Non-pigmented ciliary epithelial cell (primary cell): ENCODE measurements around the gene CDH4.
"Not testable (repeated sequence)": the region's sequence is repeated elsewhere in the genome, so short reads cannot be mapped to it uniquely, and the experiment has no call there.

Experiments used
- DNase-seq: peaks from one replicate; pipeline ENCODE4 v3.0.0-alpha.2; 2010; ENCODE audit warnings: low read depth

CDH4 gene

GRCh38 chr20:61419010-61419409 is 166.9 kb downstream of the CDH4 start:
- DNase-seq: no peak

- DNase-seq: no peak
These were observed 167.4 kb downstream of the CDH4 start for GRCh38 chr20:61419501-61419900.

- DNase-seq: no peak
These were observed 168.0 kb downstream of the CDH4 start for GRCh38 chr20:61420056-61420455.

- no peak for DNase-seq
These were observed 168.7 kb downstream of the CDH4 start for GRCh38 chr20:61420781-61421180.

GRCh38 chr20:61422636-61423425 is 170.8 kb downstream of the CDH4 start:
- no peak for DNase-seq

- no peak for DNase-seq
These were observed 172.1 kb downstream of the CDH4 start for GRCh38 chr20:61424011-61424627.

GRCh38 chr20:61424628-61425420 is 172.8 kb downstream of the CDH4 start:
- no peak for DNase-seq

- DNase-seq: not testable (repeated sequence)
These were observed 173.5 kb downstream of the CDH4 start for GRCh38 chr20:61425541-61425991.

- no peak for DNase-seq
These were observed 174.3 kb downstream of the CDH4 start for GRCh38 chr20:61426352-61426751.

- DNase-seq: no peak
These were observed 177.6 kb downstream of the CDH4 start for GRCh38 chr20:61429458-61430227.

GRCh38 chr20:61430228-61430624 is 178.2 kb downstream of the CDH4 start:
- no peak for DNase-seq

- DNase-seq: no peak
These were observed 181.1 kb downstream of the CDH4 start for GRCh38 chr20:61433176-61433575.

- no peak for DNase-seq
These were observed 181.8 kb downstream of the CDH4 start for GRCh38 chr20:61433816-61434215.

- no peak for DNase-seq
These were observed 182.3 kb downstream of the CDH4 start for GRCh38 chr20:61434341-61434781.

GRCh38 chr20:61435184-61435822 is 183.2 kb downstream of the CDH4 start:
- no peak for DNase-seq

GRCh38 chr20:61435823-61436220 is 183.8 kb downstream of the CDH4 start:
- no peak for DNase-seq

GRCh38 chr20:61436283-61436666 is 184.2 kb downstream of the CDH4 start:
- DNase-seq: peak; percentile 8

- DNase-seq: peak; percentile 22
These were observed 184.7 kb downstream of the CDH4 start for GRCh38 chr20:61436667-61437279.

- DNase-seq: peak; percentile 9
These were observed 185.5 kb downstream of the CDH4 start for GRCh38 chr20:61437280-61438206.

GRCh38 chr20:61438285-61438684 is 186.2 kb downstream of the CDH4 start:
- no peak for DNase-seq
